SJSA1 (cell line): Measurements from ENCODE around the gene UXS1. TPM values are rescaled to one million over a fixed set of nuclear protein-coding genes. Genes with fewer than 3 reads are reported as not detected.

Experiments
- DNase-seq, 2 experiments: peaks; one replicate each; pipeline ENCODE4 v3.0.0-alpha.2; 2015 to 2020; ENCODE audit warnings: low spot score in 2 of 2, low read depth in 1 of 2
- H3K27ac ChIP-seq: fragments of 250-450 bp; sonication (Bioruptor Pico); 2 replicates; pipeline ENCODE4 v1.5.1; 2020; ENCODE audit warnings: mild to moderate bottlenecking, moderate library complexity
- H3K27me3 ChIP-seq: fragments of 250-450 bp; sonication (Bioruptor Pico); replicated peaks from 2 replicates; pipeline ENCODE4 v1.5.1; 2020; ENCODE audit warnings: mild to moderate bottlenecking, moderate library complexity
- H3K36me3 ChIP-seq: fragments of 250-450 bp; sonication (Bioruptor Pico); 2 replicates; pipeline ENCODE4 v1.5.1; 2020; ENCODE audit warnings: mild to moderate bottlenecking
- H3K4me1 ChIP-seq: fragments of 250-450 bp; sonication (Bioruptor Pico); replicated peaks from 2 replicates; pipeline ENCODE4 v1.6.1; 2021; ENCODE audit warnings: mild to moderate bottlenecking
- H3K4me3 ChIP-seq: fragments of 250-450 bp; sonication (Bioruptor Pico); 2 replicates; pipeline ENCODE4 v1.5.1; 2020; ENCODE audit warnings: mild to moderate bottlenecking
- H3K9me3 ChIP-seq: fragments of 250-450 bp; sonication (Bioruptor Pico); replicated peaks from 2 replicates; pipeline ENCODE4 v1.5.1; 2020; ENCODE audit warnings: mild to moderate bottlenecking
- total RNA-seq: library from RNA; depleted of rRNA; stranded (reverse); fragments of >200 nt; shearing (Covaris generic); gene quantifications from 2 replicates; pipeline ENCODE4 v1.2.3, GENCODE V29; 2014

UXS1 gene
- total RNA-seq, 1 experiment from 2014 or later, result 60.6 TPM

- Histone ChIP-seq H3K9me3 (no peaks in the 10 kb centered on the region), H3K36me3 (no peaks in the 10 kb centered on the region), H3K4me3 (no peak overlapping the region), H3K27ac (no peak overlapping the region), H3K4me1 (no peaks in the 10 kb centered on the region), H3K27me3 (no peaks in the 10 kb centered on the region)
- no peak for DNase-seq
These were observed 119.1 kb downstream of the UXS1 start for GRCh38 chr2:106075048-106075447.

DNA sequence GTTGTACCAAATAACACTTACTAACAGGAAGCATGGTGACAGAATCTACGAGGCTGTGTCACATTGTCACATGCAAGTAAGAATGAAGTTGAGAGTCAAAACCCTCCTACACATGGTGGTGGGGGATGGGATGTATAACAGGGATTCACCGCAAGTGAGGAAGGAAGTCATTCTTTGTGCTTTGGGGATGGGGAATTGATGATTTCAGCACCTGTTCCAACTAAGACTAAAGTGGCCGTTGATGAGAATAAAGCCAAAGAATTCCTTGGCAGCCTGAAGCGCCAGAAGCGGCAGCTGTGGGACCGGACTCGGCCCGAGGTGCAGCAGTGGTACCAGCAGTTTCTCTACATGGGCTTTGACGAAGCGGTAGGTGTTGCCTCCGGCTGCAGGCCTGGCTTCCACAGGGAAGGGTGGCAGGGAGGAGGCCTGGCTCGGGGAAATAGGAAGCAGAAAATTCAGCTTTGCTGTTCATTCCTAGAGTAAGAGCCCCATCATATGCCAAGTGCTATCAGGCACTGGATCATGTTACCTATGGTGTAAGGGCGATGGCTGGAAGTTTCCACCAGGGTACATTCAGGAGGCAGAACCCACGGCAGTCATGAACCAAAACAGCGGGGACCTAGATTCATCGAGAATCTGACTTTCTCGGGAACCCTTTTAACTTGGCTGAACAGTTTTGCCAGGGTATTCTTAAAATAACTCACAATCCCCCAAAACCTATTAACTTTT is 120.3 kb downstream of the UXS1 start:
- no peak for DNase-seq
- H3K27ac ChIP-seq, result no peak overlapping the region

GRCh38 chr2:106070181-106070580 is 123.9 kb downstream of the UXS1 start:
- H3K27ac ChIP-seq, result no peak overlapping the region
- no peak for DNase-seq
- no peaks in the 10 kb centered on the region for H3K4me1 ChIP-seq
- no peaks in the 10 kb centered on the region for H3K36me3 ChIP-seq
- H3K9me3 ChIP-seq, result no peaks in the 10 kb centered on the region
- H3K27me3 ChIP-seq, result no peaks in the 10 kb centered on the region
- no peak overlapping the region for H3K4me3 ChIP-seq

More for the DNA sequence above, 120.3 kb downstream of the UXS1 start:
- H3K36me3 ChIP-seq, result no peaks in the 10 kb centered on the region
- no peaks in the 10 kb centered on the region for H3K4me1 ChIP-seq
- H3K27me3 ChIP-seq, result no peaks in the 10 kb centered on the region
- no peak overlapping the region for H3K4me3 ChIP-seq
- H3K9me3 ChIP-seq, result no peaks in the 10 kb centered on the region

GRCh38 chr2:106068451-106068850 is 125.7 kb downstream of the UXS1 start:
- Histone ChIP-seq H3K4me1 (no peaks in the 10 kb centered on the region), H3K9me3 (no peaks in the 10 kb centered on the region), H3K36me3 (no peaks in the 10 kb centered on the region), H3K27me3 (no peaks in the 10 kb centered on the region), H3K4me3 (no peak overlapping the region), H3K27ac (no peak overlapping the region)
- DNase-seq, result no peak

DNA sequence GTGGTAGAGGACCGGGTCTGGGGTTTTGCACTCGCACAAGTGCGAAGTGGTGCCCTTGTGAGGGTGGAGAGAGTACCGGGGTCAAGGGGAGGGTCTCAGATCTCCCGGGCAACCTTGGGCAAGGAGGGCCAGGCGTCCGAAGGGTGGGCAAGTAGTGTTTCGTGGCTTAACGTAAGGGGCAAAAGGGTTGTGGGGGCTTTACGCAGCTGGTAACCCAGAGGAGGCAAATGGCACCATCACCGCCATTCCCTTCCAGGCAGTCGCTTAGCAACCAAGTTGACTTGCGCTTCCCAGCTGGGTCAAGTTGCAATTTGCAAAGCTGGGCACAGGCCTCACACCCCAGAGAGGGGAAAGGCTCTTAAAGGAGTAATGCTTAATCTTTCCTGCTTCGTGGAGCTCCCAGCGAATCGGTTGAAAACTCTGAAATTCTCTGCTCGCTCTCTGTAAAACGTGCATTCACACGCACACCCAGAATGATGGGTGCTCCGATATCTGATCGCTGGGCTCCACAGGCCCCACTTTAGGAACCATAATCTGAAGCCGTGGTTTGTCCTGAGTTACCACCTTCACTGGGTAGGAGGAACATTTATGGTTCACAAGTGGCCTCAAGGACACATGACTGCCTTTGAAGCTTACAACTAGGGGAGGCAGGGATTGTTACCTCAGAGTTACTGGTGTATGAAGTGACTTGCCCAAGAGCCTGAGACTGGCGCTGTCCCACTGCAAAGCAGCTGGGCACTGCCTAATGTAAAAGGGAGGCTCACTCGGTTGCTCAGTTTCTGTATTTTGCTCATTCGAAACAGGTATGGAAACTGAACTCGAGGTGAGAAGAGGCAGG is 127.9 kb downstream of the UXS1 start:
- Histone ChIP-seq H3K27ac (no peak overlapping the region), H3K36me3 (no peaks in the 10 kb centered on the region), H3K9me3 (no peaks in the 10 kb centered on the region), H3K4me1 (no peaks in the 10 kb centered on the region), H3K4me3 (no peak overlapping the region), H3K27me3 (no peaks in the 10 kb centered on the region)
- DNase-seq, result peak in 1 of 2 experiments; percentile 20

DNA sequence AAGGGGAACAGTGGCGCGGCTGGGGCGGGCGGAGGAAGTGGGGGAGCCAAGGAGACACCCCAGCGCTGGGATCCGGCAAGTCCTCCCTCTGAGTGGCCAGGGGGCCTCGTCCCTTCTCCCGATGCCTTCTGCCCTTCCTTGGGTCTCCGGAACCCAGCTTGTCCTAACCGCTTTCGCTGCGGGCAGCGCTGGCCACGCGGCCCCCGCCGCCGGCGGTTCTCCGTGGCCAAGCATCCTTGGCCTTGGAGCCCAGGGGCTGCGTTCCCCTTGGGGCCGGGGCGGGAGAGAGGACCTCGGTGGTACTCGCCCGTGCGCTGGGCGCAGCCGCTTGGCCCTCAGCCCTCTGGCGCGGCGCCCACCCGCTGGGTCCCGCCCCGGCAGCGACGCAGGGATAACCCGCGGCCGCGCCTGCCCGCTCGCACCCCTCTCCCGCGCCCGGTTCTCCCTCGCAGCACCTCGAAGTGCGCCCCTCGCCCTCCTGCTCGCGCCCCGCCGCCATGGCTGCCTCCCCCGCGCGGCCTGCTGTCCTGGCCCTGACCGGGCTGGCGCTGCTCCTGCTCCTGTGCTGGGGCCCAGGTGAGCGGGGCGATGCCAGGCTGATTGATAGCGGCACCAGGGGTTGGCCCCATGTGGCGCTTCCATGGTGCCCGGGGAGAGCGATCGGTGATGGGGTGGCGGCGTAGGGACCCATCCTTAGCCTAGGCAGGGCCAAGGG is 128.7 kb downstream of the UXS1 start:
- H3K27ac ChIP-seq, result no peak overlapping the region
- H3K9me3 ChIP-seq, result no peaks in the 10 kb centered on the region
- DNase-seq, result peak in 1 of 2 experiments; percentile 30
- H3K27me3 ChIP-seq, result no peaks in the 10 kb centered on the region
- no peaks in the 10 kb centered on the region for H3K4me1 ChIP-seq
- no peaks in the 10 kb centered on the region for H3K36me3 ChIP-seq
- H3K4me3 ChIP-seq, result no peak overlapping the region

DNA sequence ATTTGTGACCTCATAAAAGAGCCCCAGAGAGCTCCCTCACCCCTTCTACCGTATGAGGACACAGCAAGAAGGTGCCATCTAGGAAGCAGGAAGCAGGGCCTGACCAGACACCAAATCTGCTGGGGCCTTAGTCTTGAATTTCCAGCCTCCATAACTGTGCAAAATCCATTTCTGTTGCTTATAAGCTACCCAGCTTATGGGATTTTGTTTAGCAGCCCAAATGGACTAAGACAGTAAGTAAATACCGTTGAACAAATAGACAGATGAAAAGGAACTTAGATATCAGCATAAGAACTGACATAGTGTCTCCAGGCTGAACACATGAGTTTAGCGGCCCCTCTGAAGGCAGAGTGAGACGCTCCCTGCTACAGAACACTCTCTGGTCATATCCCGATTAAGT is 130.9 kb downstream of the UXS1 start:
- Histone ChIP-seq H3K36me3 (no peaks in the 10 kb centered on the region), H3K27me3 (no peaks in the 10 kb centered on the region), H3K9me3 (no peaks in the 10 kb centered on the region), H3K4me3 (no peak overlapping the region), H3K27ac (no peak overlapping the region), H3K4me1 (no peaks in the 10 kb centered on the region)
- DNase-seq, result peak in 1 of 2 experiments; percentile 8

- DNase-seq, result peak in 1 of 2 experiments; percentile 6
- Histone ChIP-seq H3K36me3 (no peaks in the 10 kb centered on the region), H3K4me1 (no peaks in the 10 kb centered on the region), H3K9me3 (no peaks in the 10 kb centered on the region), H3K4me3 (no peak overlapping the region), H3K27me3 (no peaks in the 10 kb centered on the region), H3K27ac (no peak overlapping the region)
These were observed 131.5 kb downstream of the UXS1 start for GRCh38 chr2:106062627-106063026.

DNA sequence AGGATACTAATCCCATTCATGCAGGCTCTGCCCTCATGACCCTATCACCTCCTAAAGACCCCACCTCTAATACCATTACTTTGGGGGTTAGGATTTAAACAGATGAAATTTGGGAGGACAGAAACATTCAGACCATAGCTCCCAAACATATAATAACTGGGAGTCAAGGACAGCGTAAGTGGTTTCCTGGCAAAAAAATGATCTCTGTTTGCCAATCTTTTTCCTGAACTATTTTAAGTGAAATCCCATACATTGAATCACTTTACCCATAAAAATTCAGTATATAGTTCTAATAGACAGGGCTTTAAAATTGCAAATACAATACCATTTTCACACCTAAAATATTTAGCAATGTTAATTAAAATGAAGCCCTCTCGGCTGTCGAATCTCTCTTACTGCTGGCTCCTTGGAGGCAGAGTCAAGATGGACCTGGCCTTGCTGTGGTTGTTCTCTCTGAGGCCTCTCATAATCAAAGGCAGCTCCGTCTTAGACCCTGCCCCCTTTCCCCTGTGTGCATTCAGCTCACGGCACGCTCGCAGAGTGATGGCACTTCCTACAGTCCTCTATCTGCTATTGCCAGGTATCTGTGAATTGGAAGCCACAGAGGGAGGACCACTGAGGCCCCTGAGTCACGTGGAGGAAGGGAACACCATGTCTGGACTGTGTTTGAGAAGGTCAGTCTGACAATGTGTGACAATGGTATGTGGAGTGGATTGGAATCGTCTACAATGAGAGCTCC is 132.3 kb downstream of the UXS1 start:
- H3K4me1 ChIP-seq, result no peaks in the 10 kb centered on the region
- H3K27me3 ChIP-seq, result no peaks in the 10 kb centered on the region
- H3K4me3 ChIP-seq, result no peak overlapping the region
- DNase-seq, result no peak
- no peaks in the 10 kb centered on the region for H3K9me3 ChIP-seq
- no peaks in the 10 kb centered on the region for H3K36me3 ChIP-seq
- no peak overlapping the region for H3K27ac ChIP-seq

GRCh38 chr2:106059416-106060065 is 134.6 kb downstream of the UXS1 start:
- DNase-seq, result no peak
- Histone ChIP-seq H3K27ac (no peak overlapping the region), H3K4me3 (no peak overlapping the region), H3K27me3 (no peaks in the 10 kb centered on the region), H3K36me3 (no peaks in the 10 kb centered on the region), H3K4me1 (no peaks in the 10 kb centered on the region), H3K9me3 (no peaks in the 10 kb centered on the region)

- H3K4me3 ChIP-seq, result no peak overlapping the region
- H3K27ac ChIP-seq, result no peak overlapping the region
- H3K9me3 ChIP-seq, result no peaks in the 10 kb centered on the region
- H3K36me3 ChIP-seq, result no peaks in the 10 kb centered on the region
- H3K27me3 ChIP-seq, result no peaks in the 10 kb centered on the region
- peaks cover 6% of the 10 kb centered on the region for H3K4me1 ChIP-seq
- no peak for DNase-seq
These were observed 135.5 kb downstream of the UXS1 start for GRCh38 chr2:106058469-106059137.

GRCh38 chr2:106057206-106057605 is 136.9 kb downstream of the UXS1 start:
- H3K36me3 ChIP-seq, result no peaks in the 10 kb centered on the region
- no peaks in the 10 kb centered on the region for H3K27me3 ChIP-seq
- H3K9me3 ChIP-seq, result 0 out of 2 replicates have a peak, but pooled peaks cover 3% of the 10 kb centered on the region
- H3K27ac ChIP-seq, result no peak overlapping the region
- H3K4me1 ChIP-seq, result peaks cover 16% of the 10 kb centered on the region
- DNase-seq, result no peak
- no peak overlapping the region for H3K4me3 ChIP-seq
